Kidney epithelial cell (primary cell): ENCODE data around the gene KDM3B. TPM values are rescaled to one million over a fixed set of nuclear protein-coding genes. Genes with fewer than 3 reads are reported as not detected.
"Not testable (repeated sequence)": the region's sequence is repeated elsewhere in the genome, so short reads cannot be mapped to it uniquely, and the experiment has no call there.

Source experiments
- DNase-seq: peaks from one replicate; pipeline ENCODE4 v3.0.0-alpha.2; 2010; ENCODE audit warnings: low read depth
- H3K27me3 ChIP-seq: 2 replicates; pipeline ENCODE4 v1.6.0; 2011; ENCODE audit warnings: low read length; ENCODE audit not compliant: control insufficient read depth, insufficient read depth
- H3K36me3 ChIP-seq: 2 replicates; pipeline ENCODE4 v1.5.1; 2011; ENCODE audit warnings: low read length; ENCODE audit not compliant: control insufficient read depth, insufficient read depth
- H3K4me3 ChIP-seq: 2 replicates; pipeline ENCODE4 v1.5.1; 2011; ENCODE audit warnings: low read depth, mild to moderate bottlenecking, control low read depth, low read length
- CTCF ChIP-seq: IDR thresholded peaks from 2 replicates; pipeline ENCODE4 v1.5.1; 2011; ENCODE audit warnings: mild to moderate bottlenecking, moderate library complexity, low read length, control low read depth, inconsistent platforms; ENCODE audit not compliant: insufficient read depth, poor library complexity, severe bottlenecking
- total RNA-seq: library from RNA; depleted of rRNA; stranded (reverse); fragments of >200 nt; gene quantifications from 2 replicates; pipeline ENCODE4 v1.2.3, GENCODE V29; 2015

Gene KDM3B
- total RNA-seq, 1 donor from 2014 or later: 44.3 TPM

GRCh38 chr5:138372225-138372624 is 19.7 kb downstream of the KDM3B start:
- Histone ChIP-seq H3K4me3 (no peak overlapping the region), H3K27me3 (no peaks in the 10 kb centered on the region), H3K36me3 (no peaks in the 10 kb centered on the region)
- no peak for DNase-seq
- TF ChIP-seq CTCF: no peak

DNA sequence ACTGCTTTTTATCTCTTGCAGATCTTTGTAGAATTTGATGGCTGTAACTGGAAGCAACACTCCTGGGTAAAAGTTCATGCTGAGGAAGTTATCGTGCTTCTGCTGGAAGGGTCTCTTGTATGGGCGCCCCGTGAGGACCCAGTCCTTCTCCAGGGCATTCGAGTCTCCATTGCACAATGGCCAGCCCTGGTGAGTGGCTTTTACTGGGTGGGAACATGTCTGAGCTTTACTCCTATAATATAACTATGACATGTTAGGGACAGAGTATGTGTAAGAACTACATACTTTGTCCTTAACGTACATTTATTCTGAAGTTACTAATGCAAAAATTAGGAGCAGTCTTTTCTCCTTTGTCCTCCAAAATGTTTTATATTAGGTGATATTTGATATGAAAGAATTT is 20.2 kb downstream of the KDM3B start:
- Histone ChIP-seq H3K4me3 (no peak overlapping the region), H3K27me3 (no peaks in the 10 kb centered on the region), H3K36me3 (no peaks in the 10 kb centered on the region)
- no peak for TF ChIP-seq CTCF
- DNase-seq: no peak

DNA sequence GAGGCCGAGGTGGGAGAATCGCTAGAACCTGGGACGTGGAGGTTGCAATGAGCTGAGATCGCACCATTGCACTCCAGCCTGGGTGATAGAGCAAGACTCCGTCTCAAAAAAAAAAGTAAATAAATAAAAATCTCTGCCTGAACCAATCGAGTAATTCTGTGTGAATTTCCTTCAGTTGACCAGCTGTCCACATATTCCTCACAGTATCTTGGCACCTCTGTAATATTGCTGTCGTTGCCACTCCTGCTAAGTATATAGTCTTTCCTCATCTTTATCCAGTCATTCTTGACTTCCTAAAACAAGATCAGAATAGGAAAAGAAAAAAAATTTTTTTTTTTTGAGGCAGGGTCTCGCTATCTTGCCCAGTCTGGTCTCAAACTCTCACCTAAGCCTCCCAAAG is 29.9 kb downstream of the KDM3B start:
- Histone ChIP-seq H3K4me3 (no peak overlapping the region), H3K36me3 (peaks cover 4% of the 10 kb centered on the region), H3K27me3 (no peaks in the 10 kb centered on the region)
- no peak for TF ChIP-seq CTCF
- DNase-seq: no peak

DNA sequence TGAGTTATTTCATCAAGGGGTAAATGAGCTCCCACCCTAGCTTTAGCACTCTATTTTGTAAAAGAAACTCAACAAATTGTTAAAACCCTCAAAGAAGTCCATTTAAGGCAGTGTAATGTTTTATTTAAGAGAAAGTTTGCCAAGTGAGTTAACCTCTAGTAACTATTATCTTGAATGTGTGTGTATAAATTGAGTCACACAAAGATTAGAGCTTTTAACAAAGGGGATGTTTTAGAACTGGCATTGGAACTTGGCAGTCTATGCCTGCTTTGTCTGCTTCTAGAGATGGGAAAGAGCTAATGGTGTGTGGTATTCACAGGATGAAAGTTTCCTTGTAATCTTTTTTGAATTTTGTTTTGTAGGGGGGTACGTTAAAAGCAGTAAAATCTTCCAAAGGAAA is 33.2 kb downstream of the KDM3B start:
- H3K27me3 ChIP-seq: no peaks in the 10 kb centered on the region
- no peak for DNase-seq
- TF ChIP-seq CTCF: no peak
- peaks cover 4% of the 10 kb centered on the region for H3K36me3 ChIP-seq
- H3K4me3 ChIP-seq: no peak overlapping the region

GRCh38 chr5:138386290-138386689 is 33.8 kb downstream of the KDM3B start:
- no peak for TF ChIP-seq CTCF
- peaks cover 4% of the 10 kb centered on the region for H3K36me3 ChIP-seq
- H3K27me3 ChIP-seq: no peaks in the 10 kb centered on the region
- no peak for DNase-seq
- no peak overlapping the region for H3K4me3 ChIP-seq

DNA sequence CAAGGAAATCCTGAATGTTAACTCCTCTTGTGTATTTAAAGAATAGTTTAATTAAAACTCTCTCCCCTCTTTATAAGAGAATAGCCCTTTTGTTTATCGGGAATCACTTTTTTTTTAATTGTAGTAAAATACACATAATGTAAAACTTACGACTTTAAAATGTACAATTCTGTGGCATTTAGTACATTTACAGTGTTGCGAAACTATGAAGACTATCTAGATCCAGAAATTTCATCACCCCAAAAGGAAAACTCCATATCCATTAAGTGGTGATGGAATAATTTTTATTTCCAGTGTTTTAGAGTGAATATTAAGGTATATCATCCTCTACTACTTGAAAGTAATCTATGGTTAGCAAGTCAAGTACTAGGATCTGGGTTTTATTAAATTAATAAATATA is 36.8 kb downstream of the KDM3B start:
- TF ChIP-seq CTCF: no peak
- no peaks in the 10 kb centered on the region for H3K27me3 ChIP-seq
- no peak for DNase-seq
- peaks cover 4% of the 10 kb centered on the region for H3K36me3 ChIP-seq
- H3K4me3 ChIP-seq: no peak overlapping the region

DNA sequence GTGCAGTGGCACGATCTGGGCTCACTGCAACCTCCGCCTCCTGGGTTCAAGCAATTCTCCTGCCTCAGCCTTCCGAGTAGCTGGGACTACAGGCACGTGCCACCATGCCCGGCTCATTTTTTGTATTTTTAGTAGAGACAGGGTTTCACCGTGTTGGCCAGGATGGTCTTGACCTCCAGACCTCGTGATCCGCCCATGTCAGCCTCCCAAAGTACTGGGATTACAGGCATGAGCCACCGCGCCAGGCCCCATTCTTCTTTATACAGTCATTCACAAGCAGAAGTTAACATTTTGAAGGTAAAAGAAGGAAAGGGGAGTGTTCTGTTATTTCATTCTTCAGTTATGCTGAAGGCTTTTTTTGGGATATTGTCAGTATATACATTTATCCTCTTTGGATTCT is 37.4 kb downstream of the KDM3B start:
- DNase-seq, H3K36me3 ChIP-seq, H3K27me3 ChIP-seq, H3K4me3 ChIP-seq: not testable (repeated sequence)
